Neuronal stem cell (in vitro differentiated cells): Measurements from ENCODE around the gene UGT1A4.

Experiments used
- DNase-seq: peaks from one replicate; pipeline ENCODE4 v3.0.0-alpha.2; 2013; ENCODE audit warnings: low spot score
- H2AFZ ChIP-seq: one replicate; pipeline ENCODE4 v1.6.1; 2013; ENCODE audit warnings: mild to moderate bottlenecking, low read length, inconsistent platforms
- H2AK5ac ChIP-seq: 2 replicates; pipeline ENCODE4 v1.6.1; 2013; ENCODE audit warnings: low read depth, mild to moderate bottlenecking, inconsistent platforms, low read length, moderate library complexity, mixed read lengths
- H2BK120ac ChIP-seq: 2 replicates; pipeline ENCODE4 v1.6.1; 2013; ENCODE audit warnings: low read depth, mild to moderate bottlenecking, inconsistent platforms, low read length, moderate library complexity, mixed read lengths
- H2BK12ac ChIP-seq: one replicate; pipeline ENCODE4 v1.6.1; 2013; ENCODE audit warnings: low read length, inconsistent platforms
- H2BK15ac ChIP-seq: 2 replicates; pipeline ENCODE4 v1.6.1; 2013; ENCODE audit warnings: mild to moderate bottlenecking, low read length, inconsistent platforms, mixed read lengths
- H2BK5ac ChIP-seq: one replicate; pipeline ENCODE4 v1.6.1; 2013; ENCODE audit warnings: inconsistent platforms, mild to moderate bottlenecking, low read length, moderate library complexity
- H3K14ac ChIP-seq: one replicate; pipeline ENCODE4 v1.6.1; 2013; ENCODE audit warnings: low read length, inconsistent platforms
- H3K18ac ChIP-seq: 2 replicates; pipeline ENCODE4 v1.6.1; 2013; ENCODE audit warnings: low read length, inconsistent platforms
- H3K23ac ChIP-seq: 2 replicates; pipeline ENCODE4 v1.6.1; 2013; ENCODE audit warnings: low read depth, mild to moderate bottlenecking, mixed read lengths, low read length, inconsistent platforms; ENCODE audit not compliant: poor library complexity
- H3K27ac ChIP-seq: replicated peaks from 3 replicates; pipeline ENCODE4 v1.5.1; 2013; ENCODE audit warnings: low read length, inconsistent platforms
- H3K27me3 ChIP-seq, 3 experiments: 2 replicates each; pipeline ENCODE4 v1.6.1; 2013; ENCODE audit warnings: low read length in 3 of 3, mild to moderate bottlenecking in 2 of 3, inconsistent platforms in 1 of 3, low read depth in 1 of 3, mixed read lengths in 1 of 3, moderate library complexity in 1 of 3; ENCODE audit not compliant: control insufficient read depth in 3 of 3, insufficient read depth in 3 of 3
- H3K36me3 ChIP-seq, 2 donors: replicated peaks in 1 of 2; 2 replicates each; pipeline ENCODE4 v1.6.1; 2013; ENCODE audit warnings: low read length in 2 of 2; ENCODE audit not compliant: control insufficient read depth in 2 of 2, insufficient read depth in 2 of 2
- H3K4ac ChIP-seq: 2 replicates; pipeline ENCODE4 v1.6.1; 2013; ENCODE audit warnings: inconsistent platforms, mild to moderate bottlenecking, low read length, moderate library complexity
- H3K4me1 ChIP-seq, 2 donors: 1 replicate in 1 of 2; 2 replicates in 1 of 2; pipeline ENCODE4 v1.6.1; 2013; ENCODE audit warnings: low read length in 2 of 2, low read depth in 1 of 2; ENCODE audit not compliant: control insufficient read depth in 2 of 2, insufficient read depth in 1 of 2
- H3K4me2 ChIP-seq: one replicate; pipeline ENCODE4 v1.6.1; 2013; ENCODE audit warnings: mild to moderate bottlenecking, low read length, inconsistent platforms; ENCODE audit not compliant: insufficient read depth, poor library complexity, severe bottlenecking
- H3K4me3 ChIP-seq, 2 donors: 2 replicates each; pipeline ENCODE4 v1.5.1; 2013; ENCODE audit warnings: low read length in 2 of 2, mild to moderate bottlenecking in 2 of 2, inconsistent platforms in 1 of 2, moderate library complexity in 1 of 2
- H3K79me1 ChIP-seq: one replicate; pipeline ENCODE4 v1.6.1; 2013; ENCODE audit warnings: low read depth, mild to moderate bottlenecking, inconsistent platforms, low read length, moderate library complexity
- H3K9ac ChIP-seq: one replicate; pipeline ENCODE4 v1.6.1; 2013; ENCODE audit warnings: mild to moderate bottlenecking, low read depth, low read length, inconsistent platforms; ENCODE audit not compliant: poor library complexity
- H3K9me3 ChIP-seq, 2 donors: replicated peaks in 1 of 2; 2 replicates each; pipeline versions ENCODE3 to v1.6.1; 2013; ENCODE audit warnings: low read length in 2 of 2, mild to moderate bottlenecking in 2 of 2, inconsistent platforms in 1 of 2, low read depth in 1 of 2, mixed read lengths in 1 of 2, moderate library complexity in 1 of 2; ENCODE audit not compliant: control insufficient read depth in 2 of 2, insufficient read depth in 1 of 2
- H4K8ac ChIP-seq: one replicate; pipeline ENCODE4 v1.6.1; 2013; ENCODE audit warnings: low read depth, mild to moderate bottlenecking, inconsistent platforms, low read length, moderate library complexity
- H4K91ac ChIP-seq: one replicate; pipeline ENCODE4 v1.6.1; 2013; ENCODE audit warnings: low read length, low read depth, mild to moderate bottlenecking, inconsistent platforms; ENCODE audit not compliant: poor library complexity
- WGBS, 2 donors: extraction: QIAGEN DNeasy Blood & Tissue Kit; methylation state at CpG; one replicate each; pipeline ENCODE4 v1.1.7; 2013; ENCODE audit warnings: missing lambda C conversion rate in 2 of 2, mixed read lengths in 1 of 2; ENCODE audit not compliant: insufficient read length in 2 of 2, insufficient replicate concordance in 1 of 2; ENCODE audit errors: extremely low coverage in 2 of 2; 5-methylcytosine and 5-hydroxymethylcytosine counted together

Gene UGT1A4

DNA sequence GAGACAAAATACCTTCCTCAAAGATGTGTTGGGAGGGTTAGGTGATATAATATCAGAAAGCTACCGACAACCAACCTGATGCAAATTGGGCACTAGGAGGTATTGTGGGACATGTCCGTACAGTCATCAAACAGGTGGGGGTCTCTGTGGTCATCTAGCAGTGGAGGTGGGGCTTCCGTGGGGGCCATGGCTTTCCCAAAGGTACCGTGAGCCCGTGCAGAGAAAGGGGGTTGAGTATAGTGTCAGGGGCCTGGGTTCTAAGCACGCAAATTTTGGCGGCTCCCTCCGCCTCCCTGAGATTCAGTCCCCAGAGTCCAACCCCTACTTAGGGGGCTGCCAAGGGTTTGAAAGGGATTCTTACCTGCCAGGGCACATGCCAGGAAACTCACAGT is 103.2 kb downstream of the UGT1A4 start:
- H3K36me3 ChIP-seq, result no peaks in the 10 kb centered on the region
- H3K4ac ChIP-seq, result peak overlapping the region; percentile 77
- H4K91ac ChIP-seq, result no peak overlapping the region
- H3K27me3 ChIP-seq, result peaks cover 0 to 3% (median 0%) of the 10 kb centered on the region in 3 experiments
- peak overlapping the region; percentile 44 for H2BK5ac ChIP-seq
- no peaks in the 10 kb centered on the region for H3K79me1 ChIP-seq
- no peak overlapping the region for H3K4me2 ChIP-seq
- H3K9ac ChIP-seq, result no peak overlapping the region
- no peak overlapping the region for H2AK5ac ChIP-seq
- H3K14ac ChIP-seq, result peak overlapping the region; percentile 79
- peak overlapping the region; percentile 16 for H2BK12ac ChIP-seq
- no peak overlapping the region for H2BK15ac ChIP-seq
- no peak overlapping the region for H3K18ac ChIP-seq
- H3K23ac ChIP-seq, result no peak overlapping the region
- no peak overlapping the region for H4K8ac ChIP-seq
- H3K27ac ChIP-seq, result no peak overlapping the region
- no peak for DNase-seq
- H3K4me1 ChIP-seq, result peaks cover 0 to 2% of the 10 kb centered on the region in 2 donors
- no peak overlapping the region for H3K4me3 ChIP-seq
- H2BK120ac ChIP-seq, result no peak overlapping the region
- WGBS, 2 donors, result no CpG with 5 or more reads among the region's 8 CpGs
- no peak overlapping the region for H2AFZ ChIP-seq
- H3K9me3 ChIP-seq, result no peaks in the 10 kb centered on the region

DNA sequence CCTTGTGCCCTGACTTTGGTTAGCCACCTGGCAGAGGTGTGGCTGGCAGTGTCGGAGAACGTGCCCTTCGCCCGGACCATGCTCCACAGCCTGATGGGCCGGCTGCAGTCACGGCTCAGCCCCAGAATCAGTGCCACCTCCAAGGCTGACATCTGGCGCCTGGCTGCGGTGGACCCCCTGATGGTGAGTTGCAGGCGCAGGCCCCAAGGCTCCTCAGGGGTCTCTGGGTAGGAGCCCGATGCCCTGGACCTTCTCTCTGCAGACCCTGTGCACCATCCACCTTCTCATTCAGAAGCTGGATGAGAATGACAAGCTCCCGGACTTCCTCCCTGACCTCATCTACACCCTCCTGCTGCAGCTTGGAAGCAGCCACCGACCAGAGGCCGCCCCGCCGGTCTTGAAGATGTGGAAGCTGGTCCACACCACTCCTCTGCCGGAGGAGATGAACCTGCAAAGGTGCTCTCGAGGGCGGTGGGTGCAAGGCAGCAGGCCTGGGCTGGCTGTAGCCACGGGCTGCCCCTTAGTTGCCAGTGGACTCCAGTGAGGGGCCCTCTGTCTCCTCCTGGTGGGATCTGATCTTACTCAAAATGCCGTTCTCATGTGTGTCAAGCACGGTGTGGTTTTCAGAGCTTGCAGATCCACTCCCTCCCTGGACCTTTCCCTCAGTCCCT is 103.7 kb downstream of the UGT1A4 start:
- H3K4ac ChIP-seq, result peak overlapping the region; percentile 77
- H3K27me3 ChIP-seq, result peaks cover 0 to 3% (median 0%) of the 10 kb centered on the region in 3 experiments
- H3K9me3 ChIP-seq, result no peaks in the 10 kb centered on the region
- no peak for DNase-seq
- WGBS, 2 donors, result no CpG with 5 or more reads among the region's 21 CpGs
- no peak overlapping the region for H3K9ac ChIP-seq
- H4K8ac ChIP-seq, result no peak overlapping the region
- no peaks in the 10 kb centered on the region for H3K79me1 ChIP-seq
- no peak overlapping the region for H2AFZ ChIP-seq
- peak overlapping the region; percentile 1 for H2AK5ac ChIP-seq
- no peak overlapping the region for H3K23ac ChIP-seq
- no peak overlapping the region for H2BK120ac ChIP-seq
- H2BK5ac ChIP-seq, result peak overlapping the region; percentile 44
- H3K4me1 ChIP-seq, result peaks cover 0 to 2% of the 10 kb centered on the region in 2 donors
- H3K18ac ChIP-seq, result peak overlapping the region; percentile 68
- no peak overlapping the region for H4K91ac ChIP-seq
- H3K4me2 ChIP-seq, result no peak overlapping the region
- H3K14ac ChIP-seq, result peak overlapping the region; percentile 95
- peak overlapping the region; percentile 94 for H2BK12ac ChIP-seq
- no peak overlapping the region for H3K27ac ChIP-seq
- no peak overlapping the region for H2BK15ac ChIP-seq
- no peaks in the 10 kb centered on the region for H3K36me3 ChIP-seq
- no peak overlapping the region for H3K4me3 ChIP-seq
